HepG2 (cell line): Measurements from ENCODE around the gene SLC2A2. TPM values are rescaled to one million over a fixed set of nuclear protein-coding genes. Genes with fewer than 3 reads are reported as not detected.

Experiments used
- CCDC6 ChIP-seq: sonication (generic); formaldehyde crosslinking; IDR thresholded peaks from 2 replicates; pipeline ENCODE4 v1.8.1; 2022; ENCODE audit warnings: mild to moderate bottlenecking, missing genetic modification reagents, moderate library complexity
- EZH2 ChIP-seq: conservative IDR thresholded peaks from 2 replicates; pipeline ENCODE4 v1.6.1; 2012; ENCODE audit warnings: mild to moderate bottlenecking, low read depth, low read length, moderate library complexity
- HINFP ChIP-seq: sonication (generic); formaldehyde crosslinking; IDR thresholded peaks from 2 replicates; pipeline ENCODE4 v1.4.0; 2020; ENCODE audit warnings: low read depth, mild to moderate bottlenecking, missing genetic modification reagents
- KDM5B ChIP-seq: sonication (generic); formaldehyde crosslinking; IDR thresholded peaks from 2 replicates; pipeline ENCODE4 v1.4.0; 2020; ENCODE audit warnings: missing genetic modification reagents, mild to moderate bottlenecking, borderline replicate concordance
- MAFG ChIP-seq: sonication (generic); formaldehyde crosslinking; IDR thresholded peaks from 2 replicates; pipeline ENCODE4 v1.5.1; 2020; ENCODE audit warnings: mild to moderate bottlenecking, missing genetic modification reagents
- MYNN ChIP-seq: sonication (generic); formaldehyde crosslinking; IDR thresholded peaks from 2 replicates; pipeline ENCODE4 v1.4.0; 2020; ENCODE audit warnings: mild to moderate bottlenecking, low read depth, missing genetic modification reagents
- PHF8 ChIP-seq: sonication (generic); formaldehyde crosslinking; IDR thresholded peaks from 2 replicates; pipeline ENCODE4 v1.5.0; 2020; ENCODE audit warnings: missing genetic modification reagents
- ZNF281 ChIP-seq: sonication (generic); formaldehyde crosslinking; IDR thresholded peaks from 2 replicates; pipeline ENCODE4 v1.4.0; 2020; ENCODE audit warnings: missing genetic modification reagents, borderline replicate concordance
- ZNF460 ChIP-seq: sonication (generic); formaldehyde crosslinking; IDR thresholded peaks from 2 replicates; pipeline ENCODE4 v1.5.1; 2020; ENCODE audit warnings: missing genetic modification reagents, mild to moderate bottlenecking, borderline replicate concordance
- ZNF564 ChIP-seq: sonication (generic); formaldehyde crosslinking; IDR thresholded peaks from 2 replicates; pipeline ENCODE4 v1.8.1; 2023; ENCODE audit warnings: mild to moderate bottlenecking, missing genetic modification reagents
- ZNF646 ChIP-seq: sonication (generic); formaldehyde crosslinking; IDR thresholded peaks from 2 replicates; pipeline ENCODE4 v1.9.0; 2021; ENCODE audit warnings: mild to moderate bottlenecking, missing genetic modification reagents
- ZNF883 ChIP-seq: sonication (generic); formaldehyde crosslinking; IDR thresholded peaks from 2 replicates; pipeline ENCODE4 v1.5.1; 2020; ENCODE audit warnings: mild to moderate bottlenecking, missing genetic modification reagents; ENCODE audit errors: not compliant biosample characterization
- ZUFSP ChIP-seq: sonication (generic); formaldehyde crosslinking; IDR thresholded peaks from 2 replicates; pipeline ENCODE4 v1.9.0; 2021; ENCODE audit warnings: missing genetic modification reagents, mild to moderate bottlenecking, borderline replicate concordance
- polyA plus RNA-seq, 8 experiments: library from polyadenylated mRNA; depleted of rRNA in 3 of 8; stranded (reverse) in 7 of 8; unstranded in 1 of 8; fragments of >200 nt; fragmentation: Illumina TruSeq in 4 of 8; extraction: Trizol in 4 of 8; gene quantifications; 2 replicates each; pipeline versions ENCODE4 v1.2.1 to v1.2.3, GENCODE V29; 2011 to 2016; ENCODE audit warnings: low read depth in 4 of 8, missing spikeins in 1 of 8, mixed read lengths in 1 of 8; ENCODE audit not compliant: insufficient read depth in 1 of 8
- total RNA-seq, 5 experiments: library from RNA; depleted of rRNA; stranded (reverse); fragments of >200 nt; fragmentation: Illumina TruSeq; extraction: Trizol; gene quantifications; 2 replicates each; pipeline ENCODE4 v1.2.3, GENCODE V29; 2016; ENCODE audit warnings: low read depth in 1 of 5

Gene SLC2A2
- total and polyA plus RNA-seq, 2 of the 13 experiments (the other 11 are each of a cell fraction or from before 2014, with no cell fraction given) = 19.5 to 23.2 TPM

GRCh38 chr3:170997961-170998913 lies 28.3 kb downstream of the SLC2A2 start (continued):
- TF ChIP-seq ZNF646 (no peak), MAFG (no peak), CCDC6 (CRISPR knock-in tag) (no peak), ZUFSP (CRISPR knock-in tag) (no peak), ZNF281 (CRISPR knock-in tag) (no peak; the same call in 1 of the 2 replicates), HINFP (CRISPR knock-in tag) (0 out of 2 replicates have a peak, but pooled peaks have one; percentile 37), MYNN (CRISPR knock-in tag) (no peak), PHF8 (peak; percentile 40; the same call in 1 of the 2 replicates), ZNF564 (CRISPR knock-in tag) (no peak), EZH2 (no peak), KDM5B (no peak), ZNF883 (CRISPR knock-in tag) (no peak), ZNF460 (CRISPR knock-in tag) (no peak)
